ENCODE measurements around the gene TMEM219.

DNA sequence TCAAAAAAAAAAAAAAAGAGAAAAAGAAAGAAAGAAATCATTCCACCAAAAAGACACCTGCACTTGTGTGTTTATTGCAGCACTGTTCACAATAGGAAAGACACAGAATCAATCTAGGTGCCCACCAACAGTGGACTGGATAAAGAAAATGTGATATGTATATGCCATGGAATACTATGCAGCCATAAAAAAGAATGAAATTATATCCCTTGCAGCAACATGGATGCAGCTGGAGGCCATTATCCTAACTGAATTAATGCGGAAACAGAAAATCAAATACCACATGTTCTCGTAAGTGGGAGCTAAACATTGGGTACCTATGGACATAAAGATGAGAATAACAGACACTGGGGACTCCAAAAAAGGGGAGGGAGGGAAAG, 55.4 kb downstream of the TMEM219 start:
- no peak for TF ChIP-seq STAT6 (CRISPR knock-in tag; conservative IDR thresholded peaks at IDR 0.05; ENCODE audit: low read depth)
- no peak for TF ChIP-seq SP1 (CRISPR knock-in tag; conservative IDR thresholded peaks at IDR 0.05)
- TF ChIP-seq HMGA2 (CRISPR knock-in tag; IDR thresholded peaks at IDR 0.05): no peak
- no peak for TF ChIP-seq ZNF121 (CRISPR knock-in tag; IDR thresholded peaks at IDR 0.05)
- no peak for TF ChIP-seq ETV6 (CRISPR knock-in tag; IDR thresholded peaks at IDR 0.05)
- no peak for TF ChIP-seq NR3C1 (CRISPR knock-in tag; conservative IDR thresholded peaks at IDR 0.05; ENCODE audit: low read depth)
- TF ChIP-seq, protein P1, sequence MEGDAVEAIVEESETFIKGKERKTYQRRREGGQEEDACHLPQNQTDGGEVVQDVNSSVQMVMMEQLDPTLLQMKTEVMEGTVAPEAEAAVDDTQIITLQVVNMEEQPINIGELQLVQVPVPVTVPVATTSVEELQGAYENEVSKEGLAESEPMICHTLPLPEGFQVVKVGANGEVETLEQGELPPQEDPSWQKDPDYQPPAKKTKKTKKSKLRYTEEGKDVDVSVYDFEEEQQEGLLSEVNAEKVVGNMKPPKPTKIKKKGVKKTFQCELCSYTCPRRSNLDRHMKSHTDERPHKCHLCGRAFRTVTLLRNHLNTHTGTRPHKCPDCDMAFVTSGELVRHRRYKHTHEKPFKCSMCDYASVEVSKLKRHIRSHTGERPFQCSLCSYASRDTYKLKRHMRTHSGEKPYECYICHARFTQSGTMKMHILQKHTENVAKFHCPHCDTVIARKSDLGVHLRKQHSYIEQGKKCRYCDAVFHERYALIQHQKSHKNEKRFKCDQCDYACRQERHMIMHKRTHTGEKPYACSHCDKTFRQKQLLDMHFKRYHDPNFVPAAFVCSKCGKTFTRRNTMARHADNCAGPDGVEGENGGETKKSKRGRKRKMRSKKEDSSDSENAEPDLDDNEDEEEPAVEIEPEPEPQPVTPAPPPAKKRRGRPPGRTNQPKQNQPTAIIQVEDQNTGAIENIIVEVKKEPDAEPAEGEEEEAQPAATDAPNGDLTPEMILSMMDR (IDR thresholded peaks at IDR 0.05): no peak
- no peak for TF ChIP-seq MXD4 (CRISPR knock-in tag; IDR thresholded peaks at IDR 0.05; ENCODE audit: borderline replicate concordance)
- TF ChIP-seq TCF7 (CRISPR knock-in tag; IDR thresholded peaks at IDR 0.05; ENCODE audit: low read depth): no peak
- TF ChIP-seq, protein P2, sequence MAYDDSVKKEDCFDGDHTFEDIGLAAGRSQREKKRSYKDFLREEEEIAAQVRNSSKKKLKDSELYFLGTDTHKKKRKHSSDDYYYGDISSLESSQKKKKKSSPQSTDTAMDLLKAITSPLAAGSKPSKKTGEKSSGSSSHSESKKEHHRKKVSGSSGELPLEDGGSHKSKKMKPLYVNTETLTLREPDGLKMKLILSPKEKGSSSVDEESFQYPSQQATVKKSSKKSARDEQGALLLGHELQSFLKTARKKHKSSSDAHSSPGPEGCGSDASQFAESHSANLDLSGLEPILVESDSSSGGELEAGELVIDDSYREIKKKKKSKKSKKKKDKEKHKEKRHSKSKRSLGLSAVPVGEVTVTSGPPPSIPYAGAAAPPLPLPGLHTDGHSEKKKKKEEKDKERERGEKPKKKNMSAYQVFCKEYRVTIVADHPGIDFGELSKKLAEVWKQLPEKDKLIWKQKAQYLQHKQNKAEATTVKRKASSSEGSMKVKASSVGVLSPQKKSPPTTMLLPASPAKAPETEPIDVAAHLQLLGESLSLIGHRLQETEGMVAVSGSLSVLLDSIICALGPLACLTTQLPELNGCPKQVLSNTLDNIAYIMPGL (CRISPR knock-in tag; IDR thresholded peaks at IDR 0.05): no peak
- TF ChIP-seq NFE2L1 (CRISPR knock-in tag; IDR thresholded peaks at IDR 0.05): no peak
- TF ChIP-seq ZNF219 (CRISPR knock-in tag; IDR thresholded peaks at IDR 0.05; ENCODE audit: borderline replicate concordance): no peak
- TF ChIP-seq AFF4 (CRISPR knock-in tag; IDR thresholded peaks at IDR 0.05; ENCODE audit: borderline replicate concordance): no peak
